Sigmoid colon (tissue), 4 donors: ENCODE results near the gene AP1S3.

Experiments
- EP300 ChIP-seq, 4 donors: sonication (generic); formaldehyde crosslinking; IDR thresholded peaks; one replicate each; pipeline ENCODE4 v1.6.1; 2017; ENCODE audit warnings: antibody characterized with exemption in 4 of 4
- POLR2AphosphoS5 ChIP-seq, 4 donors: sonication (generic); formaldehyde crosslinking; IDR thresholded peaks; one replicate each; pipeline ENCODE4 v1.6.1; 2017; ENCODE audit warnings: antibody characterized with exemption in 4 of 4
- TF ChIP-seq, protein P1 (sequence below), 4 experiments: fragments of 450-650 bp in 3 of 4; fragments of 200-600 bp in 1 of 4; IDR thresholded peaks; one replicate each; pipeline ENCODE4 v1.5.1; 2016 to 2019; ENCODE audit warnings: antibody characterized with exemption in 4 of 4, mild to moderate bottlenecking in 3 of 4, moderate library complexity in 2 of 4

DNA sequence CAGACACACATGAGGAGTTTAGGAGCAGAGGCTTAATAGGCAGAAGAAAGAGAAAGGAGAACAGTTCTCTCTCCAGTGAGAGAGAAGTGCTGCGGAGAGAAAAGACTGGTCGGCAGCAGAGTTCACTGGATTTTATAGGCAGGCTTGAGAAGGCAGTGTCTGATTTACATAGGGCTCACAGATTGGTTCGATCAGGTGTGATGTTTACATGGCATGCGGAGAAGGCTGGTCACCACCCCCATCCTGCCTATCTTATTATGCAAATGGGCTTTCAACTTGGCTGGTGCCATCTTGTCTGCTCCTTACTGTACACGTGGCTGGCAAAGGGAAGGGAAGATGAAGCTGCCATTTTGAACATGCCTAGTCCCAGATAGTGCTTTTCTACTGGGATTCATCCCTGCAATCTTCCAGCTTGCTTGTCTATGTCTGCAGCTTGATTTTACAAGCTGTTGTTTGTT is 113.4 kb downstream of the AP1S3 start:
- TF ChIP-seq, protein P1, sequence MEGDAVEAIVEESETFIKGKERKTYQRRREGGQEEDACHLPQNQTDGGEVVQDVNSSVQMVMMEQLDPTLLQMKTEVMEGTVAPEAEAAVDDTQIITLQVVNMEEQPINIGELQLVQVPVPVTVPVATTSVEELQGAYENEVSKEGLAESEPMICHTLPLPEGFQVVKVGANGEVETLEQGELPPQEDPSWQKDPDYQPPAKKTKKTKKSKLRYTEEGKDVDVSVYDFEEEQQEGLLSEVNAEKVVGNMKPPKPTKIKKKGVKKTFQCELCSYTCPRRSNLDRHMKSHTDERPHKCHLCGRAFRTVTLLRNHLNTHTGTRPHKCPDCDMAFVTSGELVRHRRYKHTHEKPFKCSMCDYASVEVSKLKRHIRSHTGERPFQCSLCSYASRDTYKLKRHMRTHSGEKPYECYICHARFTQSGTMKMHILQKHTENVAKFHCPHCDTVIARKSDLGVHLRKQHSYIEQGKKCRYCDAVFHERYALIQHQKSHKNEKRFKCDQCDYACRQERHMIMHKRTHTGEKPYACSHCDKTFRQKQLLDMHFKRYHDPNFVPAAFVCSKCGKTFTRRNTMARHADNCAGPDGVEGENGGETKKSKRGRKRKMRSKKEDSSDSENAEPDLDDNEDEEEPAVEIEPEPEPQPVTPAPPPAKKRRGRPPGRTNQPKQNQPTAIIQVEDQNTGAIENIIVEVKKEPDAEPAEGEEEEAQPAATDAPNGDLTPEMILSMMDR (IDR thresholded peaks at IDR 0.05): no peak
- no peak for TF ChIP-seq EP300 (IDR thresholded peaks at IDR 0.05)
- no peak for TF ChIP-seq POLR2AphosphoS5 (IDR thresholded peaks at IDR 0.05)
